GM12878 (cell line): Measurements from ENCODE around the gene TCF4. TPM values are rescaled to one million over a fixed set of nuclear protein-coding genes. Genes with fewer than 3 reads are reported as not detected.

Experiments used
- ATAC-seq: fragments of 200-7000 bp; cut with Tn5 transposase; 3 replicates; pipeline ENCODE4 v1.9.1; 2020; ENCODE audit warnings: mild to moderate bottlenecking, moderate library complexity
- BruUV-seq: library from RNA; stranded (reverse); fragments of 400-500 nt; replicated peaks from 2 replicates; lab custom pipeline; 2021; lab: Mats Ljungman, UMichigan
- CTCF ChIA-PET: fragments of 300-600 bp; sonication (Branson Sonifier 250); formaldehyde crosslinking; extraction: SDS; loops from one replicate; lab custom pipeline; 2021; ENCODE audit warnings: inconsistent platforms; lab: Yijun Ruan, JAX
- POLR2A ChIA-PET: fragments of 350-600 bp; formaldehyde crosslinking; extraction: SDS; loops from one replicate; lab custom pipeline; 2021; ENCODE audit warnings: inconsistent platforms; lab: Charles Lee
- RAD21 ChIA-PET: fragments of 300-600 bp; sonication (Branson Sonifier 250); formaldehyde crosslinking; loops from one replicate; lab custom pipeline; 2023; ENCODE audit warnings: antibody characterized with exemption; ENCODE audit not compliant: unreplicated experiment; lab: Charles Lee
- SMC1A ChIA-PET: fragments of 300-600 bp; sonication (Branson Sonifier 250); formaldehyde crosslinking; loops from one replicate; lab custom pipeline; 2023; ENCODE audit not compliant: unreplicated experiment, uncharacterized antibody; lab: Charles Lee
- DNase-seq: peaks from one replicate; pipeline ENCODE4 v3.0.0-alpha.2; 2011; ENCODE audit warnings: low read depth, low spot score
- FAIRE-seq: peaks from 3 replicates; lab custom pipeline; 2011; peaks lifted over from hg19 to GRCh38; lab: Jason Lieb, UNC
- H2AFZ ChIP-seq: 2 replicates; pipeline ENCODE4 v1.6.0; 2011; ENCODE audit warnings: low read depth, low read length, control low read depth; ENCODE audit not compliant: control insufficient read depth
- H3K27ac ChIP-seq: 2 replicates; pipeline ENCODE4 v1.5.1; 2011; ENCODE audit warnings: control low read depth; ENCODE audit not compliant: control insufficient read depth, insufficient read depth
- H3K27me3 ChIP-seq, 2 experiments: replicated peaks in 1 of 2; 2 replicates each; pipeline versions ENCODE4 v1.6.0 to v1.6.1; 2011; ENCODE audit warnings: low read length in 1 of 2; ENCODE audit not compliant: control insufficient read depth in 2 of 2, insufficient read depth in 2 of 2
- H3K36me3 ChIP-seq, 2 experiments: 2 replicates each; pipeline ENCODE4 v1.5.1; 2011; ENCODE audit warnings: low read length in 1 of 2; ENCODE audit not compliant: control insufficient read depth in 2 of 2, insufficient read depth in 2 of 2
- H3K4me1 ChIP-seq: 2 replicates; pipeline ENCODE4 v1.6.1; 2011; ENCODE audit warnings: mild to moderate bottlenecking, low read length, moderate library complexity, mixed read lengths; ENCODE audit not compliant: control insufficient read depth, insufficient read depth
- H3K4me2 ChIP-seq: 2 replicates; pipeline ENCODE4 v1.6.0; 2011; ENCODE audit warnings: control low read depth; ENCODE audit not compliant: control insufficient read depth, insufficient read depth
- H3K4me3 ChIP-seq: fragments of 200-600 bp; sonication (generic); 2 replicates; pipeline ENCODE4 v1.5.1; 2016
- H3K79me2 ChIP-seq: 2 replicates; pipeline ENCODE4 v1.6.0; 2011; ENCODE audit warnings: low read length; ENCODE audit not compliant: control insufficient read depth, insufficient read depth
- H3K9ac ChIP-seq: 2 replicates; pipeline ENCODE4 v1.8.0; 2011; ENCODE audit warnings: low read length, control low read depth, mixed read lengths; ENCODE audit not compliant: control insufficient read depth, insufficient read depth
- H3K9me3 ChIP-seq: replicated peaks from 3 replicates; pipeline ENCODE4 v1.5.1; 2011; ENCODE audit warnings: mild to moderate bottlenecking, low read length; ENCODE audit not compliant: control insufficient read depth, insufficient read depth
- H4K20me1 ChIP-seq: 2 replicates; pipeline ENCODE4 v1.6.0; 2011; ENCODE audit not compliant: control insufficient read depth, insufficient read depth
- CBX3 ChIP-seq: fragments of 200-600 bp; sonication (generic); IDR thresholded peaks from 2 replicates; pipeline ENCODE4 v1.6.1; 2016; ENCODE audit warnings: low read depth, borderline replicate concordance
- CEBPZ ChIP-seq: fragments of 150-350 bp; IDR thresholded peaks from 2 replicates; pipeline ENCODE4 v1.6.1; 2016; ENCODE audit warnings: low read depth, low read length
- NFIC ChIP-seq: IDR thresholded peaks from 2 replicates; pipeline ENCODE4 v1.6.1; 2012; ENCODE audit warnings: low read depth, mild to moderate bottlenecking, inconsistent platforms, low read length, moderate library complexity
- PKNOX1 ChIP-seq: fragments of 450-650 bp; IDR thresholded peaks from 2 replicates; pipeline ENCODE4 v1.6.1; 2016; ENCODE audit warnings: mild to moderate bottlenecking
- TCF7 ChIP-seq: IDR thresholded peaks from 2 replicates; pipeline ENCODE4 v1.6.1; 2014; ENCODE audit warnings: antibody characterized with exemption, borderline replicate concordance
- ZBTB33 ChIP-seq: fragments of 450-650 bp; IDR thresholded peaks from 2 replicates; pipeline ENCODE4 v1.6.1; 2017; ENCODE audit warnings: mild to moderate bottlenecking
- ZNF207 ChIP-seq: fragments of 450-650 bp; IDR thresholded peaks from 2 replicates; pipeline ENCODE4 v1.6.1; 2014; ENCODE audit warnings: antibody characterized with exemption, mild to moderate bottlenecking, borderline replicate concordance
- ZNF592 ChIP-seq: fragments of 450-650 bp; IDR thresholded peaks from 2 replicates; pipeline ENCODE4 v1.6.1; 2017; ENCODE audit warnings: mild to moderate bottlenecking, moderate library complexity
- WGBS: methylation state at CpG from one replicate; pipeline ENCODE4 v1.1.6; 2016; ENCODE audit warnings: low lambda C conversion rate; ENCODE audit not compliant: insufficient replicate concordance, insufficient coverage; ENCODE audit errors: missing lambda C conversion rate; 5-methylcytosine and 5-hydroxymethylcytosine counted together
- in situ Hi-C: fragments of 300-500 bp; cut with MboI; formaldehyde crosslinking; loops from 9 replicates; pipeline ENCODE4 v1.14.3; 2018; ENCODE audit warnings: mixed read lengths
- intact Hi-C: fragments of 100-400 bp; cut with micrococcal nuclease; formaldehyde crosslinking; loops from one replicate; pipeline ENCODE4 v1.14.2; 2022; ENCODE audit not compliant: unreplicated experiment
- polyA plus RNA-seq, 11 experiments: library from polyadenylated mRNA; depleted of rRNA in 4 of 11; unstranded in 6 of 11; stranded (reverse) in 5 of 11; fragments of >200 nt; fragmentation: Nextera tagmentation in 4 of 11; fragmentation: Illumina TruSeq in 1 of 11; extraction: Ambion mirVana in 4 of 11; extraction: Trizol in 1 of 11; gene quantifications; 1 replicate in 1 of 11; 2 replicates in 10 of 11; pipeline versions ENCODE4 v1.2.1 to v1.2.3, GENCODE V29; 2011 to 2016; ENCODE audit warnings: inconsistent platforms in 2 of 11, missing spikeins in 2 of 11, low read depth in 1 of 11
- total RNA-seq, 4 experiments: library from RNA; depleted of rRNA in 3 of 4; stranded (reverse); fragments of >200 nt in 3 of 4; fragmentation: Illumina TruSeq in 1 of 4; extraction: Trizol in 1 of 4; gene quantifications; 2 replicates each; pipeline versions ENCODE4 v1.2.1 to v1.2.3, GENCODE V29; 2013 to 2021

TCF4 gene
- total and polyA plus RNA-seq, 10 of the 15 experiments (the other 5 are each of a cell fraction or from before 2014, with no cell fraction given), result 15.2 to 94.0 (median 31.5) TPM

GRCh38 chr18:55306359-55307024 lies 281.5 kb downstream of the TCF4 start (continued):
- TF ChIP-seq PKNOX1, result peak; percentile 80

- peaks cover 4% of the 10 kb centered on the region; the same call in 1 of the 2 replicates for H4K20me1 ChIP-seq
- no peak overlapping the region for H2AFZ ChIP-seq
- no peak overlapping the region for H3K9ac ChIP-seq
- no TSS peak for BruUV-seq
- 36% methylated on average over 11 of the region's 11 CpGs for WGBS
- H3K4me1 ChIP-seq, result peaks cover 27% of the 10 kb centered on the region
- no peak overlapping the region for H3K4me2 ChIP-seq
- ChIA-PET POLR2A (interaction anchor here (0.6 to 1.4 kb wide), 4 partner anchors 12 to 58 kb away, joined by 3 to 4 read pairs (median 3); no protein-coding TSS in a partner anchor), CTCF (no interaction called here), SMC1A (interaction anchor here (0.6 to 11.0 kb wide), 9 partner anchors 10 to 70 kb away, joined by 3 to 157 read pairs (median 4); no protein-coding TSS in a partner anchor), RAD21 (interaction anchor here (0.6 to 1.2 kb wide), 5 partner anchors 10 to 67 kb away, joined by 3 to 4 read pairs (median 3); no protein-coding TSS in a partner anchor)
- intact Hi-C loops, result no loop called here
- H3K27ac ChIP-seq, result no peak overlapping the region
- H3K79me2 ChIP-seq, result peaks cover 94% of the 10 kb centered on the region
- H3K27me3 ChIP-seq, result no peaks in the 10 kb centered on the region
- H3K36me3 ChIP-seq, result peaks cover 4 to 6% of the 10 kb centered on the region in 2 experiments; a peak in 2 of 4 replicates
- no peak for FAIRE-seq
- no peak overlapping the region for H3K4me3 ChIP-seq
- peak; percentile 10; the same call in 1 of the 3 replicates for ATAC-seq
- no peak for DNase-seq
- H3K9me3 ChIP-seq, result peaks cover 2% of the 10 kb centered on the region; the same call in 2 of the 3 replicates
- in situ Hi-C loops, result loop anchor here (25.0 kb wide), 1 partner anchor 1040 kb away; the partner anchor contains the start of gene POLI
- no peak for TF ChIP-seq ZNF592
- TF ChIP-seq NFIC, result no peak
- TF ChIP-seq CBX3, result no peak
- no peak for TF ChIP-seq ZBTB33
- TF ChIP-seq CEBPZ, result no peak
- TF ChIP-seq ZNF207, result no peak
- TF ChIP-seq TCF7, result no peak
Measured at GRCh38 chr18:55302167-55302833, 285.7 kb downstream of the TCF4 start.
